A549 treated with Hydrocortisone at 1 μM for 4 hours (cell line): ENCODE results near the gene MAGEA10. TPM values are rescaled to one million over a fixed set of nuclear protein-coding genes. Genes with fewer than 3 reads are reported as not detected.

Experiments
- total RNA-seq: library from RNA; stranded (reverse); fragments of 200-300 nt; extraction: Qiagen RNA extraction; gene quantifications from 5 replicates; pipeline ENCODE4 v1.2.3, GENCODE V29; 2022

Gene MAGEA10
- 0.05 TPM in 1 of 5 replicates, not detected in the others for total RNA-seq

DNA sequence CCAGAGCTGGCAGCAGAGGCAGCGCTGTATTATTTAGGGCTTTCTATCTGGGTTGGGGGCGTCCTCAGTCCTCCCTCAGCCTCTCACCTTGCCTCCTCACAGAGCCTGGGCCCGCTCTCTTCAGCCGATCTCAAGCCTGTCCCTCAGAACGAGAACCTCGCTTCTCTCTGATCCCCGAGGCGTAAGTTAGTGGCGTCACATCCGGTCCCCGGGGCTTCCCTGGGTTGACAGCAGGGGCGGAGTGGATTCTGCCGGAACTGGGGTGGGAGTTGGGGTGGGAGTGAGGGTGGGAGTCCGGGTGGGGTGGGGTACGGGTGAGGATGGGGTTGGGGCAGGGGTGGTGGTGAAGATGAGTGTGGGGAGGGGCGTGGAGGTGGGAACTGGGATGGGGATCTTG lies at the start of gene MAGEA10:
Gene MAGEA10, minus strand, starts transcription at position 190 of the 397 bp plus-strand sequence. CDS start 2,957 bp downstream, outside the sequence.

Other genes starting within 250 kb of the MAGEA10 start
- gene MAGEA4, start 225.7 kb downstream of the MAGEA10 start, total RNA-seq, result not detected in 5 replicates
- 16.1 to 20.9 TPM (median 17.7 TPM) in 5 replicates for gene GABRE, start 163.9 kb downstream of the MAGEA10 start, total RNA-seq